WTC11 (cell line): Measurements from ENCODE around the gene CPNE4.

ENCODE experiments used
- CBFB ChIP-seq: sonication (generic); formaldehyde crosslinking; IDR thresholded peaks from 2 replicates; pipeline ENCODE4 v1.8.1; 2022; ENCODE audit warnings: mild to moderate bottlenecking, low read depth, missing genetic modification reagents
- CTCF ChIP-seq: fragments of 200-600 bp; IDR thresholded peaks from 2 replicates; pipeline ENCODE4 v1.8.0; 2022; ENCODE audit warnings: antibody characterized with exemption
- GRHL2 ChIP-seq: fragments of 250-450 bp; sonication (Bioruptor Pico); IDR thresholded peaks from 2 replicates; pipeline ENCODE4 v1.8.0; 2022; ENCODE audit warnings: mild to moderate bottlenecking, moderate library complexity; ENCODE audit not compliant: insufficient replicate concordance, severe bottlenecking
- MAX ChIP-seq: sonication (generic); formaldehyde crosslinking; IDR thresholded peaks from 2 replicates; pipeline ENCODE4 v1.8.0; 2022; ENCODE audit warnings: mild to moderate bottlenecking, missing genetic modification reagents
- NFE2L1 ChIP-seq: sonication (generic); formaldehyde crosslinking; IDR thresholded peaks from 2 replicates; pipeline ENCODE4 v1.8.1; 2023; ENCODE audit warnings: missing genetic modification reagents
- TF ChIP-seq, protein P1 (sequence below): sonication (generic); formaldehyde crosslinking; IDR thresholded peaks from 2 replicates; pipeline ENCODE4 v1.8.0; 2022; ENCODE audit warnings: mild to moderate bottlenecking, missing genetic modification reagents

DNA sequence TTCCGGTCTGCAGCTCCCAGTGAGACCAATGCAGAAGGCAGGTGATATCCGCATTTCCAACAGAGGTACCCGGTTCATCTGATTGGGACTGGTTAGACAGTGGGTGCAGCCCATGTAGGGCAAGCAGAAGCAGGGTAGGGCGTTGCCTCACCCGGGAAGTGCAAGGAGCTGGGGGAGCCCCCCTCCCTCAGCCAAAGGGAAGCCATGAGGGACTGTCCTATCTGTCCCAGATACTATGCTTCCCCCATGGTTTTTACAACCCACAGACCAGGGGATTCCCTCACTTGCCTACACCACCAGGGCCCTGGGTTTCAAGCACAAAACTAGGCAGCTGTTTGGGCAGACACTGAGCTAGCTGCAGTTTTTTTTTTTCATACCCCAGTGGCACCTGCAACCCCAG, 71.8 kb downstream of the CPNE4 start:
- TF ChIP-seq, protein P1, sequence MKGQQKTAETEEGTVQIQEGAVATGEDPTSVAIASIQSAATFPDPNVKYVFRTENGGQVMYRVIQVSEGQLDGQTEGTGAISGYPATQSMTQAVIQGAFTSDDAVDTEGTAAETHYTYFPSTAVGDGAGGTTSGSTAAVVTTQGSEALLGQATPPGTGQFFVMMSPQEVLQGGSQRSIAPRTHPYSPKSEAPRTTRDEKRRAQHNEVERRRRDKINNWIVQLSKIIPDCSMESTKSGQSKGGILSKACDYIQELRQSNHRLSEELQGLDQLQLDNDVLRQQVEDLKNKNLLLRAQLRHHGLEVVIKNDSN: no peak
- TF ChIP-seq CTCF: no peak
- TF ChIP-seq GRHL2 (CRISPR knock-in tag): no peak
- TF ChIP-seq CBFB (CRISPR knock-in tag): no peak
- no peak for TF ChIP-seq NFE2L1 (CRISPR knock-in tag)
- no peak for TF ChIP-seq MAX (CRISPR knock-in tag)
